Kidney capillary endothelial cell (primary cell): ENCODE measurements around the gene ZRANB2.

Experiments used
- DNase-seq: peaks from one replicate; pipeline ENCODE4 v3.0.0-alpha.2; 2018; ENCODE audit warnings: low spot score

Gene ZRANB2, protein sequence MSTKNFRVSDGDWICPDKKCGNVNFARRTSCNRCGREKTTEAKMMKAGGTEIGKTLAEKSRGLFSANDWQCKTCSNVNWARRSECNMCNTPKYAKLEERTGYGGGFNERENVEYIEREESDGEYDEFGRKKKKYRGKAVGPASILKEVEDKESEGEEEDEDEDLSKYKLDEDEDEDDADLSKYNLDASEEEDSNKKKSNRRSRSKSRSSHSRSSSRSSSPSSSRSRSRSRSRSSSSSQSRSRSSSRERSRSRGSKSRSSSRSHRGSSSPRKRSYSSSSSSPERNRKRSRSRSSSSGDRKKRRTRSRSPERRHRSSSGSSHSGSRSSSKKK

DNA sequence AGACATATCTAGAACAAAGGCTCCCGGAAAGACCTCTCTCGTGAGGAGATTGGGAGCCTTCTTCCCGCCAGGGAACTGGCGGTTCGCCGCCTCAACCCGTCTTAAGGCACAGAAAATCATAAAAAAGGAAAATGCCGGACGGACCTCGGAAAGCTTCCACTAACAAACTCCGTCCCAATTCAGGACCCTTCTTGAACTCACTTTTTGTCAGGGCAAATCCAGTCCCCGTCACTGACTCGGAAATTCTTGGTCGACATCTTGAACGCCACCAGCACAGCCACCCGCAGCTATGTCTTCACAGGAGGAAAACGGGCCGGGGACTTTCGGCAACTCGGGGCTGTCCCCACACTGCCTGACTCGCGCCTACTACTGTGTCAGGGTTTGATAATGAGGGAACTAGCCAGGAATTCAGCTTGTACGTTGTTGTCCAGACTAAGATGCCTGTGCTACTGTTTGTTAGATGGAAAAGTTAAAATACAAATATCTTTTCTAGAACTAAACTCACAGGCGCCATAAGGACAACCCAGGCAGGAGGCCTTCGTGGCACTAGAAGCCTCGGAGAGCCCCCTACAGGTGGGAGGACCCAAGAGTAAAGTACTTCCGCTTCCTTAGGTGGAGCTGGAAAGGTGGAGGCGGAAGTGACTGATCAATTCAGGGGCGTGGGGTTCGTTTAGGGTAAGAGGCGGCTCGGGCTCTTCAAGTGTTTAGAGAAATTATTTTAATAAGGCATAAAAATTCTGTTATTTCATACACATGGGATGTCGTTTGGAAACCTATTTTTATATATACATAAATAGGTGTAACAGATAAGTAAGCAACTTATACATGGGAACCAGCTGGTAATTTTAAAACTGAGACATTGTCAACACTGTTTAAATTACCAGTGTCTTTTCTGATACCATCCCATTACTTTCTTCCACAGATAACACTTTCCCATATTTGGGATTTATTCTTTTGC lies at the start of gene ZRANB2:
TSS of gene ZRANB2 (minus strand) at position 297 of the 958 bp plus-strand sequence. CDS start at position 257, 40 bp downstream.
- peak; percentile 94 for DNase-seq

DNA sequence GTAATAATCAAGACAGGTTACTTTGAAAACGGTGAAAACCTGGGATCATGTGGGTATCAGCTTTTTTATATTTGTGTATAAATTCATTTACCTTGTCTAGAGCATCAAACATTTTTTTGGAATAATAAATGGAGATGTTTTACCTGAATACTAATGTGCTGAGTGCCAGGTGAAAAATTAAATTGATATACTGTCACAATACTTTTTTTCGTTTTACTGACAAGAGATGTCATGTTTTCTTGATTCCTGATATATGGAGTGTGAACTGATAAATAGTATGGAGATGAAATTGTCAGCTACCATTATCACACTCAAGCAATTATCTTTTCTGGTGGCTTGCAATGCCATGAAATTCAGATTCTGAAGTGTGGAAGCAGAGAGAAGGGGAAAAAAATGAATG lies 47.2 kb upstream of the ZRANB2 start:
- DNase-seq: no peak

DNA sequence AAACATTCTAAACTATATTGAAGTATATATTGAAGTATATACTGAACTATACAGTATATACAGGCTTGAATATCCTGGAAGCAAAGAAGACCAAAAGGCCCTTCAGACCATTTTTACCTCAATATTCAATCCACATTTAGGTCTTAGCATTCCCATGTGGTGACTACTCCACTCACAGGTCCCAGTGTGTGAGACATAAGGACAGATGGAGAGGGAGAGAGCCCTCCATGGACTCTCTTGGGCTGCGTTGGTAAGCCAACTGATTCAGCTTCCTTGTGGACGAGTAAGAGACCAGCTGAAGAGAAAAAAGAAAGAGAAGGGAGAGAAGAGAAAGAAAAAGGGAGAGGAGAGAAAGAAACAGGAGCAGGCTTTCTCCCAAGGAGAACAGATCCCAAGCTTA lies 37.3 kb upstream of the ZRANB2 start:
- no peak for DNase-seq

DNA sequence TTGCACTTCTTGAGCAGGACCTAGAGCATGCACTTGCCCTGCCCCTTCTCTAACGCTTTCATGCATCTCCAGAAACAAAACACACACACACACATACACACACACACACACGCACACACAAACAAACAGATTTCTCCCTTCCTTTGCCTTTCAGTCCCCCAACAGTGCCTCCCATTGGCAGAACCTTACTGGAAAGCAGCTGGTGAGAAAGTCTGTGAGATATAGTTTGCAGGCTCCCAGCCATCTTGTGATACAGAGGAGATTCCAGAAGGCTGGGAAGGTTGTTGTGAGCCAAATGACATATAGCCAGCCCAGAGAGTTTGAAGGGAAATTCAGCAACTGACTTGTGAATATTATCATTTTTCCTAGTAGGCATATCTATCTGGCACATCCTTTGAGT lies 35.9 kb upstream of the ZRANB2 start:
- DNase-seq: no peak

DNA sequence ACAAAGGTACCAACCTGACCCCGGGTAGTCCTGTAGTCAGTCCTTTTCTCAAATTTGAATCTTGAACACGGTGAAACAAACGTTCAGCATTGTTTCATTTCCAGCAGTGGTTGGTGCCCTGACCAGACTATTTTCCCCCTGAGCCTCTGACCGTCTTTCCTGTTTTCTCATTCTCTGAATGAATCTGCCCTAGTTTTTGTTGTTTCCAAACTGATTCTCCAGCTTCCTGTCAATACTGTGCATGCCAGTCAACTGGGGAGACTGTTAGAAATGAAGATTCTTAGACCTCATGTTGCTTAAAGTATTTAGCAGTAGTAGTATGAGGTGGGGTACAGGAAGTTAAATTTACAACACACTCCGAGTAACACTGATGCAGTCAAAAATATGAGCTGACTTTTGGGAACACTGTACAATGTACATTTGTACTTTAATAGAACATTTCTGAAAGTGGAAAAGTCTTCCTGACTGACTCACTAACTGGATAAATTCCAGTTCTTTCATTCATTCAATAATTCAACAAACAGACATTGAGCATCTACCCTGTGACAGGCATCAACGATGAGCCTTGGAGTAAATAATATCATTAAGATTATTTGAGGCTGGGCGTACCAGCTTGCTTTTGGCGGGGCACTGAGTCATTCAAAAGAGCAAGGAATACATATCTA lies 26.0 kb upstream of the ZRANB2 start:
- DNase-seq: no peak

DNA sequence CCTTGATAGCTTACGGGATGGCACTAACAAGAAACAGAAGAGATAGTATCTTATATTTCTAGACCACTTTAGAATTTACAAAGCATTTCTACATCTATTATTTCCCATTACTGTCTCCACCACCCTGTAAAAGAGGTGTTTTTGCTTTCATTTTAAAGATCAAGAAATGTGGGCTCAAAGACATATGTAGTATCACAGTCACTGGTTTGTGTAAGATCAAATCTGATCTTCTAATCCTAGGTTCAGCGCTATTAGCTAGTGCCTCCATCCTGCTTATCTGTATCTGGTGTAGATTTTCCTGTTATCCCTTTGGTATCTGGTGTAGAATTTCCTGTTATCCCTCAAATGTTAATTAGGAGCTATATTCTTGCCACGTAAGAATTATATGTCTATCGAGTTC lies 23.6 kb upstream of the ZRANB2 start:
- no peak for DNase-seq

DNA sequence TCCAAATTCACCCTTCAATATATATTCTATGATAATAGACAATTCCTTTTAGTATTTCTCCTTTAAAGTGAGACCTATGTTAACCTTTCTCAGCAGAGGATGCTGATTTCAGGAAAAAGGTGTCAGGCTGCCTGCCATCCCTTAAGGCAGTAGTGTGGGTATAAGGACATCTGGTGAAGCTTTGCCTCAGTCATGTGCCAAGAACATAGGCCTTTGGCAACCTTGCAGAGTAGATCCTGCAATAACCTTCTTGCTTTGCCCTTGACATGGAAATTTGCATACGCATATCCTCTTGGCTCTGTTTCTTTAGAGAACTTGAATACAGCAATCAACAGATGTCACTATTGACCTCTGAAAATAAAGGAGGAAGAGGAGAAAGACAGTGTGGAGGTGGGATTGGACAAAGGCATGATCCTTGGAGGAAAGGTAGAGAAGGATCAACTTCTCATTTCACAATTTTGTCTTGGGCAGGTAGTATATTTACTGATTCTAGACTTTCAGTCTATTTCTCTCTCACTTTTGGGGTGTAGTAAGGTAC lies 21.1 kb upstream of the ZRANB2 start:
- no peak for DNase-seq

DNA sequence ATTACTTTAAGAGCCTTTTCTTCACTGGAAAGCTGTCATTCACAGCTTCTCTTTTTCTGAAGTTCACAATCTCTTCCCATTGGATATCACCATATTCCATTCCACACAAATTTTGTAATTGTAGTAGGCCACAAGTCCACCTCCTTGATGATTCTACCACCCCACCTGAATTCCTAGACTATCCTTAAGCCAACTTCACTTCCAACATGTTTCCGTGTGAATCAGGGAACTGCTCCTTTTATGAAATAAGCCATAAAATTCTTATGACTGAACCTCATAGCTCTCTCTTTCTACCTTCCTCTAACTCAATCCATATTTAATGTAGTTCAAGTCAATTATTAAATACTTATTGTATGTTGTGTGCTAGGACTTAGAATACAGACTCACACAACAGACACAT lies 16.6 kb upstream of the ZRANB2 start:
- DNase-seq: no peak

DNA sequence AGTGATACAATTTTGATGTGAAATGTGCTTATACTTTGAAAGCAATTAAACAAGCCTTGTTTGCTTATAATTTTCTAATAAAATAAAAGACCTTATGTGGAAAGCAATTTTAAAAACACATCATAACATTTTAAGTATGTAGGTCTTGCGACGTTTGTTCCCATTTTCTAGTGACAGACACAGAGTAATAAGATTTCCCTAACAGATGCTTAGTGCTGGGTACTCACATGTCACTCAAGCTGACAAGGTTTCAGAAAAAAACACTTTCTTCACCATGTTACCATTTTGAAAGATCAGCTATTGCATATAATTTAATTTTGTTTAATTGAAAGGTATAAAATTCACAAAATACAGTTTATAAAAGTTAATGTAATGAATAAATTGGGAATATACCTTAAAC lies 14.1 kb upstream of the ZRANB2 start:
- DNase-seq: no peak

DNA sequence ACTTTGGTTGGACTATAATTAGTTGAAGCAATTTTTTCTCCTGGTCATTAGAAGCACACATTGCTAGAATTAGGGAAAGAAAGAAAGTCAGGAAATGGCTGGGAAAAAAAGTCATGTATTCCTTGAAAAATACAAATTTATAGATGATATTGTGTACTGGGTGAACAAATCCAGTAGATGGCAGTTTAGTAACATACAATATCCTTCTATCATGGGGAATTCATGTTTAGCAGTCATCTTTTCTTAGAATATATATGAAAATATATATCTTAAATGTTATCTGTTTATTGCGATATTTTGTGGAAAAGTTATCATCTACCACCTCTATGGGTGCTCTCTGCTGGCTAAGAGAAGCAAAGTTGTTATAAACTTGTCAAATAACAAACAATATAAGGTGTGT lies 13.1 kb upstream of the ZRANB2 start:
- DNase-seq: peak; percentile 41

DNA sequence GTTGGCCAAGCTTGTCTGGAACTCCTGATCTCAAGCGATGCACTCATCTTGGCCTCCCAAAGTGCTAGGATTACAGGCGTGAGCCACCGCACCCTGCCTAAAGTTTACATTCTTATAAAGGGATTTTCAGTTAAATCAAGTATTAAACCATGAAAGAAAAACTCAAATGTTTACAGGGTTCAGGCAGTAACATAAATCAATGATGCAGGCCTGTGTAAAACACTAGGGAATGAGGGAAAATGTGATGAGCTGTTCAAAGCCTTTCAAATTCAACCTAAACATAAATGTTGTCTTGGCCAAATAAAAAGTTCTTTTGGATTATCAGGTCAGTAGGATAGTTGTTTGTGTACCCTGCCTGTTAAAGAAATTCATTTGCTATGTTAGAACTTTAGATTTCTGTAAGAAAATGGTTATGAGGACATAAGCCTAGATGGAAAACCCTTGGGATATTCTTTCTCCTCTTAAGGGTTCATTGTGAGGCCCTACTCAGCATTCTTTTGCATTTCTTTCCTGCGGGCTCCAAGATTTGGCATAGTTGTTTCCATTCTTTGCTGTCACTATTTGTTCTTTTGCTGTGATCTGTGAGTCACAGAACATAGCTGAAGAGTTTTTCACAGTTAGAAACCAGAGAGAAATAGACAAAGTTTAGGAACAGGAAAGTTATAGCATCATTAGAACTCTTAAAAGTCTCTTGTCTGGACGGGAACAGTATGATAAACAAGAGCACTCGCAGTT lies 8.9 kb upstream of the ZRANB2 start:
- DNase-seq: no peak

DNA sequence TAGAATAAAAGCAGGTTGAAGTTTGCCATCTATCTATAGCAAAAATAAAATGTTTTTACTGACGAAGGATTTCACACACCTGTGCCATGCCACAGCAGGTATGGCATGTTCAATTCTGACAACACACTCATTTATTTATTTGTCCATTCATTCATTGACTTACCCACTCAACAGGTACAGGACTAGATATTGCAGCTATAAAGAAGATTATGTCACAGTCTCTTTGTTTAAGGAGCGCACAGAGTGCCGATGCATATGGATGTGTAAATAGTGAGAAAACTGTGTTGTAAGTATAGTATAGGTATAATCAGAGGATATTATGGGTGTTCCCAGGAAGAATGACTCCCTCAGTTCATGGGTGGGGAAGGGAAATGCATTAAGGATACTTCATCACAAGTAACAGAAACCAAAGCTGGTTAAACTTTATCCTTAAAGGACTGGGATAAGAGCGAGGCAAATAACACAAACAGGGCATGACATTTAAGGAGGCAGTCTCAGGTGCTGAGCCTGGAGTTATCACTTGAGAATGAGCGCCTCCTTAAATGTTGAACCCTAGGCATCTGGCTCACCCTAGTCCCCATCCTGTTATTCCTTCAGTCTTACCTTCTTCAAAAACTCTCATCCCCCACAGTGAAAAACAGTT lies 7.9 kb upstream of the ZRANB2 start:
- no peak for DNase-seq

DNA sequence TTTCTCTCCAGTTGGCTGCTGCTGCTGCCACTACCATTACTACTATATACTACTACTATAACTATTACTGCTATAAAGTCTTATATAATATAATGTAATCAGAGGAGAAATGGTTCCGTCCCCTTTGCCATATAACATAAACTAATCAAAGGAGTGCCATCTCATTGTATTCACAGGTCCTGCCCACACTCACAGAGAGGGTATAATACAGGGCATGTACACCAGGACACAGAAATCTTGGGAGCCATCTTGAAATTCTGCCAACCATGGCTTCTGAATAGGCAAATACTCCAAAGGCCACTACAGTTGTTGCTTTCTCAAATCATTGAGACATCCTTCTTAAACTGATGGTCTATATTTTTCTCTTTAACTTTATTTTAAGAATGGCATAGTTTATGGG lies 6.9 kb upstream of the ZRANB2 start:
- DNase-seq: no peak

DNA sequence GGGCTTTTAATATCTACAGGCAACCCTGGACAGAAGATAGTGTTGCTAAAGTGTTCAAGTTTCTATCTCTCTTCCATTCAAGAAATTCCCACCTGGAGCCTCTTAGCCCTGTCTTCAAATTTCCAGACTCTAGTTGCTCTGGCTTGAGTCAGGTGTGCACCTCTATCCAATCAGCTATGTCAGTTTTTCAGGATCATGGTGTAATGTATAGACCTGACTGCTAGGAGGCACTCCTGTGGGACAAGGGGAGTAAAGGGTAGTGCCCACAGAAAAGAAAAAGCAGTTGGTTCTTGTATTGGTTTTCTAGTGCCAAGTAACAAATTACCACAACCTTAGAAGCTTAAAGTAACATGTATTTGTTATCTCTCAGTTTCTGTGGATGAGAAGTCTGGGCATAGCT lies 6.2 kb upstream of the ZRANB2 start:
- no peak for DNase-seq

DNA sequence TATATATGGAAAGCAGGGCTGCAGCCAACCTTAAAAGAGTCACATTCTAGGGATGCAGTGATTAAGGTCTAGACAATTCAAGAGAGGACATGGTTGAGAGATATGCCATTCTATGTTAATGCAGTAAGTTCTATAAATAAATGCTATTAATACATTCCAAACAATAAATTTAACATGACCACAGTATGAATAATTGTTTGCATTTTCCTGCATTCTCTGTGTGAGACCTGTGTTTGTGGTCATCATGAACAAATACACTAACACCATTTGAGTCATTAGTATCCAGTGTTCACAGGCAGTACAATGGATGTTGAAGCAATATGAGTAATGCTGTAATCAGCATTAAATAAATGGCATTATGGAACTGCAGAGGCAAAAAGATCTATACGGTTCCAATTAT lies 5.5 kb upstream of the ZRANB2 start:
- DNase-seq: peak; percentile 92

DNA sequence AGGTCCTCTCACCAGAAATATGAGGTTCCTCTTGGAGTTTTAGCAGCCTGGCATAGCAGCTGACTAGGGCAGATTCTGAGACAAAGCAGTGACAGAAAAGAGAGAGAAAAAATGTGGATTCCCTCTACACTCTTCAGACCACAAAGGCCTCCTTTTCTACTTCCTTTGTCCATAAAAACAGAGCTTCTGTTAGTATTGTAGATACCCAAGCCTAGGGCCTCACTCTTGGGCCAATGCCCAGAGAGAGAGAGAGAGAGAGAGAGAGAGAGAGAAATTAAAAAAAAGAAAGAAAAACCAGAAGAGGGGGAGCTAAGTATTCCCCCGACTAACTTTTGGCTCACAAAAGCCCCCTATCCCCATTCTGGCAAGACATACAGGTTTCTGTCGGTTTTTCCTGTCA lies 2.4 kb upstream of the ZRANB2 start:
- no peak for DNase-seq

DNA sequence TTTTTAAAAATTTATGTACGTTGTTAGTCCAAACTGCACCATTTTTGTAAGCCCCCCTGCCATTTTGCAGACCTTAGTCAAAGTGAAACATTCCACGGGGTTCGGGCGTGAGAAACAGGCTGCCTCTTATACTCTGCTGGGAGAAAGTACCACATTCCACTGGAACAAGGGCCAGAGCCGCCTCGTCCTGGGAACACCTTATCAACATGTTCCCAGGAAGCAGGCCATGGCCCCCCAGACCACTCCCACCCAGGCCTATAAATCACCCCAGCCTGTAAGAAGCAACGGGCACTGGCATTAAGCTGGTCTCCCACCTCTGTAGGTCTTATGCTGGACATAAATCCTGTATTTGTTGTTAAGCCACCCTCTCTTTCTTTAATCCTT lies 854 bp upstream of the ZRANB2 start:
- no peak for DNase-seq

DNA sequence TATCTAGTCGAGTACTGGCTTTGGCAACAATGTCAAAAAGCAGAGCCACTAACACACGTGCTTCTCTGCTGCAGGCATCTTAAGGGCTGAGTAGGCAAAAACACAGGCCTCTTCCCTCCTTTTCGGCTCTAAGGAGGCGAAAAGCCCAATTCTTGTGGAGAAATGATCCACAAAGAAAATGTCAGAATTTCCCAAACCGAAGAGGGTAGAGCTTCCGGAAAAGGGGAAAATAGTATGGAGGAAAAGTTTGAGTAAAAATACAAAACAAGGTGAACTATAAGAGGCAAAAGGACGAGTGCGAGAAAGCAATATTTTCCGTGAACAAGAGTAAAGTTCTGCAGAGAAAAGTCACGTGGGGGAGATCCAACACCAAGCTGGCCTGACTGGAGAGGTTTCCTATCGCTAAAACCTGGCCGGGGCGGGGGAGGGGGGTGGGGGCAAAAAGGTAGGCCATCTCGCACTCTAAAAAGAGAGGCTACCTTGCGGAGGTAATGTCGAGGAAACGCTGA lies 551 bp downstream of the ZRANB2 start:
- no peak for DNase-seq

DNA sequence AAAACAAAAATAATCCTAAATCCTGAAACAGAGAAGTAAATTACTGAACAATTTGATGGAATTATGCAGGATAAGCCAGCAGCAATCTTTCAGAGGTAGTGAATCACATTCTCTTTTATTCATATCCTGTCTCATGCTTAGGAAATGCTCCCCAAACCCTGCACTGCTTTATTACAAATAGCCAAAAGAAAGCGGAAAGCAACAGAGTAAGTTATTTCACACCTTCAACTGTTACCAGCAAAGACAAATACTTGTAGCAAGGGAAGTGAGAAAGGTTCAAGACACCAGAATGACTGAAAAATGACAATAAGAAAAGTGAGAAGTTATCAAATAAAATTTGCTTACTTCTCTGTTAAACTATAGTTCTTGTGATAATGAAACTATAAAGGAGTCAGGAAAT lies 6.2 kb downstream of the ZRANB2 start:
- peak; percentile 60 for DNase-seq

DNA sequence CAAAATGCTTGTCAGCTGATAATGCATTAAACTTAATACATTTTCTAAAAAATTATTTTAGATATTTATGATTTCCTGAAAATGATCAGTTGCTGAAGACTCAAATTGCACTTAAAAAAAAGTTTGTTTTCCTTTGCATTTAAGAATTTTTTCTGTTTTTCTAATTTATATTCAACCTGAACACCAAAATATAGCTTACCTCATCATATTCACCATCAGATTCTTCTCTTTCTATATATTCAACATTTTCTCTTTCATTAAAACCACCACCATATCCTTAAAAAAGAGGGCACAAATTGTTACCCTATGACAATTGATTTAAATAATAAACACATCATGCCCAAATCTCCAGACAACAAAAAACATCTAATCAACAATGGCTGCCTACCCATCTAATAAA lies 8.6 kb downstream of the ZRANB2 start:
- no peak for DNase-seq

DNA sequence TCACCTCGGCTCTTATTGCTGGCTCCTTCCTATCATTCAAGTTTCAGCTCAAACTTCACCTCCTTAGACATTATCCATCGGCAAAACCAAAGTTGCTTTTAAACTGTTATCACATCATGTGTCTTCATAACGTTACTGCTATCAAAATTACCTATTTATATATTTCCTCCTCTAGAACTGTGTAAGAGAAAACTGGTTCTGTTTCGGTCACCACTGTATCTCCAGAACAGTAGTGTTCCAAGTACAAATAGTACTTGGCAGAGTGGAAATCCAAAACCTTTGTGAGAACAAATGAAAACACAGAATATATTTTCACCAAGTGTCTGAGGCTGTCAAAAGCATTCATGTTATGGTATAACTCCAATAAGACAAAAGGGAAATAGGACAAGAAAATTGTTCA lies 9.1 kb downstream of the ZRANB2 start:
- no peak for DNase-seq
